NT2/D1 (cell line): Measurements from ENCODE around the gene SIN3B.

ENCODE experiments used
- SUZ12 ChIP-seq: IDR thresholded peaks from 2 replicates; pipeline ENCODE4 v1.6.1; 2011; ENCODE audit not compliant: insufficient read length, insufficient read depth; ENCODE audit errors: extremely low read depth
- YY1 ChIP-seq: IDR thresholded peaks from 2 replicates; pipeline ENCODE4 v1.6.1; 2011; ENCODE audit not compliant: insufficient read length, insufficient read depth
- ZNF274 ChIP-seq: IDR thresholded peaks from 2 replicates; pipeline ENCODE4 v1.6.1; 2011; ENCODE audit warnings: mild to moderate bottlenecking, low read depth, low read length

- TF ChIP-seq ZNF274, result no peak
- no peak for TF ChIP-seq SUZ12
- no peak for TF ChIP-seq YY1
These were observed 46.5 kb upstream of the SIN3B start for GRCh38 chr19:16782719-16783118.
